HCT116 (cell line): Measurements from ENCODE around the gene CD72. TPM values are rescaled to one million over a fixed set of nuclear protein-coding genes. Genes with fewer than 3 reads are reported as not detected.

ENCODE experiments used
- ATAC-seq: fragments of 200-7000 bp; cut with Tn5 transposase; 2 replicates; pipeline ENCODE4 v1.9.1; 2020; ENCODE audit warnings: mild to moderate bottlenecking, moderate library complexity
- BruUV-seq: library from RNA; stranded (reverse); fragments of 400-500 nt; replicated peaks from 2 replicates; lab custom pipeline; 2021; lab: Mats Ljungman, UMichigan
- CTCF ChIA-PET: fragments of 300-600 bp; sonication (Branson Sonifier 250); formaldehyde crosslinking; loops from one replicate; lab custom pipeline; 2021; ENCODE audit warnings: antibody characterized with exemption; lab: Charles Lee
- POLR2A ChIA-PET: fragments of 300-600, 350-600 bp; sonication (Branson Sonifier 250); formaldehyde crosslinking; loops from one replicate; lab custom pipeline; 2021; ENCODE audit warnings: antibody characterized with exemption; lab: Charles Lee
- RAD21 ChIA-PET, 2 experiments: fragments of 300-600 bp; sonication (Branson Sonifier 250); formaldehyde crosslinking; loops; one replicate each; lab custom pipeline; 2023; ENCODE audit warnings: low total read pairs in 2 of 2; ENCODE audit not compliant: uncharacterized antibody in 2 of 2, unreplicated experiment in 2 of 2, low non-redundant PET in 1 of 2; lab: Charles Lee
- DNase-seq: peaks from one replicate; pipeline ENCODE4 v3.0.0-alpha.2; 2010; ENCODE audit warnings: low read depth, low spot score
- H2AFZ ChIP-seq: fragments of 200-600 bp; shearing (Covaris generic), sonication (generic); 2 replicates; pipeline ENCODE4 v1.6.1; 2017; ENCODE audit warnings: low read depth, mixed run types, mixed read lengths, antibody characterized with exemption, low read length; ENCODE audit not compliant: poor library complexity, severe bottlenecking
- H3K27ac ChIP-seq: 2 replicates; pipeline ENCODE4 v1.5.1; 2012; ENCODE audit warnings: low read depth, low read length
- H3K27me3 ChIP-seq: fragments of 200-600 bp; sonication (generic); 2 replicates; pipeline ENCODE4 v1.6.1; 2016; ENCODE audit warnings: mixed run types, low read length, mixed read lengths; ENCODE audit not compliant: insufficient read depth
- H3K36me3 ChIP-seq, 2 experiments: fragments of 200-500 bp in 1 of 2; fragments of 200-600 bp in 1 of 2; sonication (Bioruptor generic) in 1 of 2; sonication (generic) in 1 of 2; 2 replicates each; pipeline versions ENCODE4 v1.5.1 to v1.6.1; 2014 to 2016; ENCODE audit warnings: low read length in 2 of 2, inconsistent platforms in 1 of 2, mixed read lengths in 1 of 2, mixed run types in 1 of 2; ENCODE audit not compliant: insufficient read depth in 2 of 2, control insufficient read depth in 1 of 2
- H3K4me1 ChIP-seq, 2 experiments: fragments of 200-600 bp in 1 of 2; sonication (generic) in 1 of 2; 2 replicates each; pipeline versions ENCODE4 v1.5.1 to v1.6.1; 2012 to 2017; ENCODE audit warnings: low read length in 2 of 2, inconsistent platforms in 1 of 2, mild to moderate bottlenecking in 1 of 2, mixed read lengths in 1 of 2, mixed run types in 1 of 2, moderate library complexity in 1 of 2; ENCODE audit not compliant: insufficient read depth in 2 of 2, control insufficient read depth in 1 of 2
- H3K4me2 ChIP-seq: fragments of 200-600 bp; sonication (generic); 2 replicates; pipeline ENCODE4 v1.6.1; 2017; ENCODE audit warnings: mixed run types, low read length, mixed read lengths
- H3K4me3 ChIP-seq, 2 experiments: fragments of 200-600 bp in 1 of 2; sonication (generic) in 1 of 2; replicated peaks in 1 of 2; 2 replicates each; pipeline ENCODE4 v1.5.1; 2011 to 2016; ENCODE audit warnings: low read length in 2 of 2, control low read depth in 1 of 2, low read depth in 1 of 2, mild to moderate bottlenecking in 1 of 2, mixed read lengths in 1 of 2, mixed run types in 1 of 2
- H3K79me2 ChIP-seq: fragments of 200-600 bp; sonication (generic); 2 replicates; pipeline ENCODE4 v1.6.1; 2017; ENCODE audit warnings: mild to moderate bottlenecking, mixed run types, low read length, moderate library complexity, mixed read lengths; ENCODE audit not compliant: insufficient read depth
- H3K9ac ChIP-seq: fragments of 200-600 bp; sonication (generic); 2 replicates; pipeline ENCODE4 v1.6.1; 2016; ENCODE audit warnings: low read length, mixed read lengths
- H3K9me2 ChIP-seq: fragments of 200-600 bp; sonication (generic), shearing (Covaris generic); 2 replicates; pipeline ENCODE4 v1.6.1; 2017; ENCODE audit warnings: mixed run types, mild to moderate bottlenecking, moderate library complexity; ENCODE audit not compliant: insufficient read depth
- H3K9me3 ChIP-seq, 2 experiments: fragments of 200-500 bp in 1 of 2; fragments of 200-600 bp in 1 of 2; sonication (Bioruptor generic) in 1 of 2; sonication (generic) in 1 of 2; 2 replicates each; pipeline ENCODE4 v1.6.1; 2014 to 2017; ENCODE audit warnings: low read length in 2 of 2, mixed read lengths in 2 of 2, inconsistent platforms in 1 of 2, low read depth in 1 of 2, mild to moderate bottlenecking in 1 of 2, mixed run types in 1 of 2, moderate library complexity in 1 of 2; ENCODE audit not compliant: control insufficient read depth in 1 of 2, insufficient read depth in 1 of 2
- H4K20me1 ChIP-seq: fragments of 200-600 bp; sonication (generic), shearing (Covaris generic); 2 replicates; pipeline ENCODE4 v1.6.1; 2017; ENCODE audit warnings: mixed run types, mild to moderate bottlenecking, moderate library complexity; ENCODE audit not compliant: insufficient read depth
- ATF3 ChIP-seq: IDR thresholded peaks from 2 replicates; pipeline ENCODE4 v1.6.1; 2012
- CEBPB ChIP-seq: IDR thresholded peaks from 2 replicates; pipeline ENCODE4 v1.6.1; 2012; ENCODE audit warnings: low read depth
- EGR1 ChIP-seq: IDR thresholded peaks from 2 replicates; pipeline ENCODE4 v1.6.1; 2012; ENCODE audit warnings: low read depth
- ELF1 ChIP-seq: IDR thresholded peaks from 2 replicates; pipeline ENCODE4 v1.6.1; 2012; ENCODE audit warnings: low read depth, borderline replicate concordance
- EZH2 ChIP-seq: fragments of 200-600 bp; sonication (generic); IDR thresholded peaks from 2 replicates; pipeline ENCODE4 v1.6.1; 2017; ENCODE audit warnings: antibody characterized with exemption, mixed run types
- POLR2A ChIP-seq: IDR thresholded peaks from 2 replicates; pipeline ENCODE4 v1.7.0; 2011; ENCODE audit warnings: borderline replicate concordance; ENCODE audit not compliant: insufficient read depth, insufficient read length; ENCODE audit errors: extremely low read depth
- POLR2AphosphoS5 ChIP-seq: IDR thresholded peaks from 2 replicates; pipeline ENCODE4 v1.6.1; 2011; ENCODE audit warnings: mild to moderate bottlenecking, low read depth, low read length, moderate library complexity
- RAD21 ChIP-seq: IDR thresholded peaks from 2 replicates; pipeline ENCODE4 v1.6.1; 2012; ENCODE audit warnings: low read depth, mild to moderate bottlenecking
- SIN3A ChIP-seq: IDR thresholded peaks from 2 replicates; pipeline ENCODE4 v1.6.1; 2012; ENCODE audit warnings: low read depth
- SP1 ChIP-seq: IDR thresholded peaks from 2 replicates; pipeline ENCODE4 v1.6.1; 2012; ENCODE audit warnings: low read depth
- SRF ChIP-seq: IDR thresholded peaks from 2 replicates; pipeline ENCODE4 v1.6.1; 2012; ENCODE audit warnings: low read depth
- TCF7L2 ChIP-seq: IDR thresholded peaks from 2 replicates; pipeline ENCODE4 v1.7.0; 2011; ENCODE audit warnings: borderline replicate concordance, inconsistent platforms; ENCODE audit not compliant: insufficient read depth, insufficient read length; ENCODE audit errors: extremely low read depth
- YY1 ChIP-seq: IDR thresholded peaks from 2 replicates; pipeline ENCODE4 v1.6.1; 2011; ENCODE audit warnings: low read length, low read depth, moderate library complexity, mild to moderate bottlenecking; ENCODE audit not compliant: insufficient replicate concordance; ENCODE audit errors: extremely low read depth
- ZFX ChIP-seq: fragments of 450-650 bp; IDR thresholded peaks from 2 replicates; pipeline ENCODE4 v1.6.1; 2017
- intact Hi-C: fragments of 100-400 bp; cut with micrococcal nuclease; formaldehyde crosslinking; loops from 2 replicates; pipeline ENCODE4 v1.10.0; 2022
- total RNA-seq: library from RNA; stranded (reverse); gene quantifications from one replicate; pipeline ENCODE4 v1.2.1, GENCODE V29; 2021; ENCODE audit not compliant: unreplicated experiment
- TF ChIP-seq, protein P1 (sequence below): IDR thresholded peaks from 2 replicates; pipeline ENCODE4 v1.6.1; 2012; ENCODE audit warnings: low read depth
- TF ChIP-seq, protein P2 (sequence below), 3 experiments: fragments of 200-600 bp in 1 of 3; sonication (generic) in 1 of 3; IDR thresholded peaks in 2 of 3; conservative IDR thresholded peaks in 1 of 3; 2 replicates each; pipeline ENCODE4 v1.5.1; 2012 to 2017; ENCODE audit warnings: low read depth in 2 of 3, low read length in 2 of 3, antibody characterized with exemption in 1 of 3, borderline replicate concordance in 1 of 3, control low read depth in 1 of 3, mild to moderate bottlenecking in 1 of 3, mixed read lengths in 1 of 3, mixed run types in 1 of 3, moderate library complexity in 1 of 3; ENCODE audit not compliant: insufficient read depth in 1 of 3
- TF ChIP-seq, protein P3 (sequence below): IDR thresholded peaks from 2 replicates; pipeline ENCODE4 v1.6.1; 2011; ENCODE audit warnings: mild to moderate bottlenecking, low read length, moderate library complexity; ENCODE audit not compliant: insufficient replicate concordance; ENCODE audit errors: extremely low read depth

CD72 gene
- total RNA-seq, 1 experiment from 2014 or later = 1.6 TPM

- Histone ChIP-seq H4K20me1 (no peaks in the 10 kb centered on the region), H3K36me3 (no peaks in the 10 kb centered on the region), H3K27me3 (no peaks in the 10 kb centered on the region), H3K9ac (peak overlapping the region; percentile 52), H3K9me2 (no peaks in the 10 kb centered on the region), H3K9me3 (no peaks in the 10 kb centered on the region), H3K79me2 (no peaks in the 10 kb centered on the region), H3K4me1 (peaks cover 6 to 20% of the 10 kb centered on the region in 2 experiments; a peak in 3 of 4 replicates), H3K4me3 (peak overlapping the region; percentile 56 to 62), H2AFZ (peak overlapping the region; percentile 49), H3K4me2 (peak overlapping the region; percentile 78), H3K27ac (peak overlapping the region; percentile 56)
- POLR2A ChIA-PET = interaction anchor here (1.2 to 1.7 kb wide), 2 partner anchors 11 to 18 kb away, joined by 4 to 6 read pairs; partner anchors contain the start of genes ARHGEF39, CCDC107 and RMRP
- RAD21 ChIA-PET = interaction anchor here in 1 of 2 experiments (1.0 kb wide), 1 partner anchor 45 kb away, joined by 3 read pairs; no protein-coding TSS in a partner anchor
- CTCF ChIA-PET = interaction anchor here (0.8 to 2.3 kb wide), 9 partner anchors 10 to 236 kb away, joined by 3 to 12 read pairs (median 5); partner anchors contain the start of genes CCDC107, CREB3, RMRP and TLN1
- intact Hi-C loops = no loop called here
- BruUV-seq = no TSS peak
- ATAC-seq (peak; percentile 97), DNase-seq (peak; percentile 70)
- TF ChIP-seq YY1 (peak; percentile 27), SIN3A (peak; percentile 50; the same call in 1 of the 2 replicates), CEBPB (no peak), EGR1 (peak; percentile 1; the same call in 1 of the 2 replicates), ELF1 (no peak), POLR2A (no peak), SRF (no peak), RAD21 (peak; percentile 93), SP1 (peak; percentile 8; the same call in 1 of the 2 replicates), TCF7L2 (peak; percentile 47), EZH2 (no peak), ZFX (peak; percentile 43; the same call in 1 of the 2 replicates), POLR2AphosphoS5 (peak; percentile 67), ATF3 (no peak)
- TF ChIP-seq, protein P1, sequence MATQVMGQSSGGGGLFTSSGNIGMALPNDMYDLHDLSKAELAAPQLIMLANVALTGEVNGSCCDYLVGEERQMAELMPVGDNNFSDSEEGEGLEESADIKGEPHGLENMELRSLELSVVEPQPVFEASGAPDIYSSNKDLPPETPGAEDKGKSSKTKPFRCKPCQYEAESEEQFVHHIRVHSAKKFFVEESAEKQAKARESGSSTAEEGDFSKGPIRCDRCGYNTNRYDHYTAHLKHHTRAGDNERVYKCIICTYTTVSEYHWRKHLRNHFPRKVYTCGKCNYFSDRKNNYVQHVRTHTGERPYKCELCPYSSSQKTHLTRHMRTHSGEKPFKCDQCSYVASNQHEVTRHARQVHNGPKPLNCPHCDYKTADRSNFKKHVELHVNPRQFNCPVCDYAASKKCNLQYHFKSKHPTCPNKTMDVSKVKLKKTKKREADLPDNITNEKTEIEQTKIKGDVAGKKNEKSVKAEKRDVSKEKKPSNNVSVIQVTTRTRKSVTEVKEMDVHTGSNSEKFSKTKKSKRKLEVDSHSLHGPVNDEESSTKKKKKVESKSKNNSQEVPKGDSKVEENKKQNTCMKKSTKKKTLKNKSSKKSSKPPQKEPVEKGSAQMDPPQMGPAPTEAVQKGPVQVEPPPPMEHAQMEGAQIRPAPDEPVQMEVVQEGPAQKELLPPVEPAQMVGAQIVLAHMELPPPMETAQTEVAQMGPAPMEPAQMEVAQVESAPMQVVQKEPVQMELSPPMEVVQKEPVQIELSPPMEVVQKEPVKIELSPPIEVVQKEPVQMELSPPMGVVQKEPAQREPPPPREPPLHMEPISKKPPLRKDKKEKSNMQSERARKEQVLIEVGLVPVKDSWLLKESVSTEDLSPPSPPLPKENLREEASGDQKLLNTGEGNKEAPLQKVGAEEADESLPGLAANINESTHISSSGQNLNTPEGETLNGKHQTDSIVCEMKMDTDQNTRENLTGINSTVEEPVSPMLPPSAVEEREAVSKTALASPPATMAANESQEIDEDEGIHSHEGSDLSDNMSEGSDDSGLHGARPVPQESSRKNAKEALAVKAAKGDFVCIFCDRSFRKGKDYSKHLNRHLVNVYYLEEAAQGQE = no peak
- TF ChIP-seq, protein P2, sequence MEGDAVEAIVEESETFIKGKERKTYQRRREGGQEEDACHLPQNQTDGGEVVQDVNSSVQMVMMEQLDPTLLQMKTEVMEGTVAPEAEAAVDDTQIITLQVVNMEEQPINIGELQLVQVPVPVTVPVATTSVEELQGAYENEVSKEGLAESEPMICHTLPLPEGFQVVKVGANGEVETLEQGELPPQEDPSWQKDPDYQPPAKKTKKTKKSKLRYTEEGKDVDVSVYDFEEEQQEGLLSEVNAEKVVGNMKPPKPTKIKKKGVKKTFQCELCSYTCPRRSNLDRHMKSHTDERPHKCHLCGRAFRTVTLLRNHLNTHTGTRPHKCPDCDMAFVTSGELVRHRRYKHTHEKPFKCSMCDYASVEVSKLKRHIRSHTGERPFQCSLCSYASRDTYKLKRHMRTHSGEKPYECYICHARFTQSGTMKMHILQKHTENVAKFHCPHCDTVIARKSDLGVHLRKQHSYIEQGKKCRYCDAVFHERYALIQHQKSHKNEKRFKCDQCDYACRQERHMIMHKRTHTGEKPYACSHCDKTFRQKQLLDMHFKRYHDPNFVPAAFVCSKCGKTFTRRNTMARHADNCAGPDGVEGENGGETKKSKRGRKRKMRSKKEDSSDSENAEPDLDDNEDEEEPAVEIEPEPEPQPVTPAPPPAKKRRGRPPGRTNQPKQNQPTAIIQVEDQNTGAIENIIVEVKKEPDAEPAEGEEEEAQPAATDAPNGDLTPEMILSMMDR (IDR thresholded peaks at IDR 0.05 in 2 of 3, conservative IDR thresholded peaks at IDR 0.05 in 1 of 3; ENCODE audit: borderline replicate concordance in 1 of 3, insufficient read depth in 1 of 3, low read depth in 2 of 3, low read length in 2 of 3) = peak; percentile 69 to 86 (median 81)
- TF ChIP-seq, protein P3, sequence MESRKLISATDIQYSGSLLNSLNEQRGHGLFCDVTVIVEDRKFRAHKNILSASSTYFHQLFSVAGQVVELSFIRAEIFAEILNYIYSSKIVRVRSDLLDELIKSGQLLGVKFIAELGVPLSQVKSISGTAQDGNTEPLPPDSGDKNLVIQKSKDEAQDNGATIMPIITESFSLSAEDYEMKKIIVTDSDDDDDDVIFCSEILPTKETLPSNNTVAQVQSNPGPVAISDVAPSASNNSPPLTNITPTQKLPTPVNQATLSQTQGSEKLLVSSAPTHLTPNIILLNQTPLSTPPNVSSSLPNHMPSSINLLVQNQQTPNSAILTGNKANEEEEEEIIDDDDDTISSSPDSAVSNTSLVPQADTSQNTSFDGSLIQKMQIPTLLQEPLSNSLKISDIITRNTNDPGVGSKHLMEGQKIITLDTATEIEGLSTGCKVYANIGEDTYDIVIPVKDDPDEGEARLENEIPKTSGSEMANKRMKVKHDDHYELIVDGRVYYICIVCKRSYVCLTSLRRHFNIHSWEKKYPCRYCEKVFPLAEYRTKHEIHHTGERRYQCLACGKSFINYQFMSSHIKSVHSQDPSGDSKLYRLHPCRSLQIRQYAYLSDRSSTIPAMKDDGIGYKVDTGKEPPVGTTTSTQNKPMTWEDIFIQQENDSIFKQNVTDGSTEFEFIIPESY = no peak
Observed at GRCh38 chr9:35646533-35647265, 28.5 kb upstream of the CD72 start.
